ENCODE data around the gene FSTL4.

DNA sequence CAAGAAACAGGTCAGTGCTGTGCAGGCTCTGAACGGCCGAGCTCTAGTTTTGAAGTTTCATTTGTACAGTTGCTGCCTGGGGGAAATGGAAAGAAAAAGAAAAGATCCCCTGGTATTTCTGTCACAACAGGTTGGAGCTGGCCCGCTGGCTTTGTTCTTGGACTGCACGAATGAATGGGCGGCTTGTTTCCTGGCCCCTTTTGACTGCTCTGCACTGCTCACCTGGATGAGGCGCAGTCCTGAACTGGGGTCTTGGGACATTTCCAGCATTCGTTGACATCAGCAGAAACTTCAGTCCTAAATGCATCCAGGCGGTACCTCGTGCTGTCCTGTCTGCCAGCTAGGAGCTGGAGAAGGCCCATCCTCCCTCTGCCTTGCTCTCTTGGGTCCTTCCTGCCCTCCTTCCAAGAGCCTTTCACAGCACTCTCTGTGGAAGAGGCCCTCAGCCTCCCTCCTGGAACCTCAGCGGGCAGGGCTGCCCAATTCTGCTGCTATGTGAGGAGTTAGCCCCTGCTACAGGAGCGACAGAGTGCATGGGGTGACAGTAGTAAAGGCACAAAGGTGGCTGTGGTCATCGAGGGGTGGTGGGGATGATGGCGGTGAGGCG, 189.2 kb downstream of the FSTL4 start:
- TF ChIP-seq, protein P1, sequence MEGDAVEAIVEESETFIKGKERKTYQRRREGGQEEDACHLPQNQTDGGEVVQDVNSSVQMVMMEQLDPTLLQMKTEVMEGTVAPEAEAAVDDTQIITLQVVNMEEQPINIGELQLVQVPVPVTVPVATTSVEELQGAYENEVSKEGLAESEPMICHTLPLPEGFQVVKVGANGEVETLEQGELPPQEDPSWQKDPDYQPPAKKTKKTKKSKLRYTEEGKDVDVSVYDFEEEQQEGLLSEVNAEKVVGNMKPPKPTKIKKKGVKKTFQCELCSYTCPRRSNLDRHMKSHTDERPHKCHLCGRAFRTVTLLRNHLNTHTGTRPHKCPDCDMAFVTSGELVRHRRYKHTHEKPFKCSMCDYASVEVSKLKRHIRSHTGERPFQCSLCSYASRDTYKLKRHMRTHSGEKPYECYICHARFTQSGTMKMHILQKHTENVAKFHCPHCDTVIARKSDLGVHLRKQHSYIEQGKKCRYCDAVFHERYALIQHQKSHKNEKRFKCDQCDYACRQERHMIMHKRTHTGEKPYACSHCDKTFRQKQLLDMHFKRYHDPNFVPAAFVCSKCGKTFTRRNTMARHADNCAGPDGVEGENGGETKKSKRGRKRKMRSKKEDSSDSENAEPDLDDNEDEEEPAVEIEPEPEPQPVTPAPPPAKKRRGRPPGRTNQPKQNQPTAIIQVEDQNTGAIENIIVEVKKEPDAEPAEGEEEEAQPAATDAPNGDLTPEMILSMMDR (IDR thresholded peaks at IDR 0.05) = no peak
- TF ChIP-seq POLR2AphosphoS5 (IDR thresholded peaks at IDR 0.05; ENCODE audit: low read depth, low read length) (no peak), CHD2 (IDR thresholded peaks at IDR 0.05; ENCODE audit: low read length, partially characterized antibody) (no peak), SMC3 (IDR thresholded peaks at IDR 0.05; ENCODE audit: low read depth, low read length) (no peak), GABPA (IDR thresholded peaks at IDR 0.05; ENCODE audit: low read depth) (no peak), FOXM1 (IDR thresholded peaks at IDR 0.05; ENCODE audit: low read depth) (no peak)
- TF ChIP-seq, protein P2, sequence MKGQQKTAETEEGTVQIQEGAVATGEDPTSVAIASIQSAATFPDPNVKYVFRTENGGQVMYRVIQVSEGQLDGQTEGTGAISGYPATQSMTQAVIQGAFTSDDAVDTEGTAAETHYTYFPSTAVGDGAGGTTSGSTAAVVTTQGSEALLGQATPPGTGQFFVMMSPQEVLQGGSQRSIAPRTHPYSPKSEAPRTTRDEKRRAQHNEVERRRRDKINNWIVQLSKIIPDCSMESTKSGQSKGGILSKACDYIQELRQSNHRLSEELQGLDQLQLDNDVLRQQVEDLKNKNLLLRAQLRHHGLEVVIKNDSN (IDR thresholded peaks at IDR 0.05; ENCODE audit: borderline replicate concordance, low read depth) = no peak

Data from SK-N-SH (cell line).